ENCODE data around the gene SQOR. TPM values are rescaled to one million over a fixed set of nuclear protein-coding genes. Genes with fewer than 3 reads are reported as not detected.
A peak's percentile ranks its signal among the peaks of the same experiment; 100 is the strongest.

SQOR gene
- total and polyA plus RNA-seq, 2 donors (not counting 1 experiment from before 2014, with no cell fraction given), result 25.6 to 29.1 TPM

DNA sequence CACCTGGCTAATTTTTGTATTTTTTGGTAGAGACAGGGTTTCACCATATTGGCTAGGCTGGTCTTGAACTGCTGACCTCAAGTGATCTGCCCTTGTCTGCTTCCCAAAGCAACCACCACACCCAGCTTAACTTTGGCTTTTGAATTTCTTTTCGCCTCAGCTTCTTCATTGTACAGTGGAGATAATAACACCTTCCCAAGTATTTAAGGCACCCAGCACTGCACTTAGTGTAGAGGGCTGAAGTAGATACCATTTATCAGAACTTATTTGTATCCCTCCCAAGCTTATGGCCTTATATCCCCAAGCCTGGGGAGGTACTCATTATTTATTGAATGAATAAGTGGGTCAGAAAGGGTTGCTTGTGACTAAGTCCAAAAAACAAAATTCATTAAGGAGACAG lies 2.3 kb downstream of the SQOR start:
- peaks cover 0 to 7% of the 10 kb centered on the region in 2 experiments for H3K36me3 ChIP-seq (replicated peaks in 1 of 2; ENCODE audit: control extremely low read depth in 1 of 2, control insufficient read depth in 1 of 2, extremely low read depth in 1 of 2, insufficient read depth in 2 of 2, low read length in 1 of 2)
- ChIA-PET CTCF (interaction anchor here (0.6 to 3.0 kb wide), 6 partner anchors 23 to 300 kb away, joined by 3 to 10 read pairs (median 4); no protein-coding TSS in a partner anchor), POLR2A (interaction anchor here (0.8 to 1.1 kb wide), 2 partner anchors 50 to 439 kb away, joined by 3 read pairs; partner anchors contain the start of gene BLOC1S6)
- H3K27ac ChIP-seq (ENCODE audit: low read length in 2 of 2), result peak overlapping the region; percentile 31 to 75
- Mint-ChIP-seq H3K4me1 (peaks cover 44% of the 10 kb centered on the region), H3K9me3 (ENCODE audit: insufficient read depth) (no peaks in the 10 kb centered on the region), H3K4me3 (peak overlapping the region; percentile 90), H3K27me3 (no peaks in the 10 kb centered on the region), H3K27ac (peak overlapping the region; percentile 90)
- DNase-seq (no peak), ATAC-seq (ENCODE audit: low read depth) (no peak)
- no peaks in the 10 kb centered on the region for H3K9me3 ChIP-seq (ENCODE audit: control extremely low read depth in 1 of 3, control insufficient read depth in 2 of 3, insufficient read depth in 1 of 3, low read length in 2 of 3)
- intact Hi-C loops (cut with micrococcal nuclease), result no loop called here
- peaks cover 25 to 36% of the 10 kb centered on the region in 2 donors for H3K4me1 ChIP-seq (ENCODE audit: control insufficient read depth in 2 of 2, insufficient read depth in 2 of 2, low read length in 2 of 2)
- TF ChIP-seq EZH2 (IDR thresholded peaks at IDR 0.05; ENCODE audit: borderline replicate concordance, insufficient read depth, low read depth, low read length, poor library complexity, severe bottlenecking) (no peak), CTCF (IDR thresholded peaks at IDR 0.05) (no peak)
- WGBS (ENCODE audit: insufficient coverage), result no CpG with 5 or more reads among the region's 1 CpG
- H3K4me3 ChIP-seq (ENCODE audit: control extremely low read depth in 1 of 5, extremely low read depth in 1 of 5, insufficient read depth in 1 of 5, low read depth in 2 of 5, low read length in 4 of 5), result peak overlapping the region; percentile 3 to 68 (median 28)
- H4K20me1 ChIP-seq (ENCODE audit: control insufficient read depth, insufficient read depth, low read length, poor library complexity, severe bottlenecking), result peaks cover 10% of the 10 kb centered on the region
- peak overlapping the region; percentile 90 for H2AFZ ChIP-seq (ENCODE audit: insufficient read depth, low read depth, low read length, poor library complexity, severe bottlenecking)
- peak overlapping the region; percentile 85 for H3K4me2 ChIP-seq (replicated peaks; ENCODE audit: low read depth, low read length, poor library complexity, severe bottlenecking)
- peak overlapping the region; percentile 63 for H3K9ac ChIP-seq (ENCODE audit: low read length)
- no peaks in the 10 kb centered on the region for H3K27me3 ChIP-seq (replicated peaks in 1 of 4; ENCODE audit: control extremely low read depth in 1 of 4, control insufficient read depth in 3 of 4, insufficient read depth in 4 of 4, low read length in 3 of 4)
- H3K79me2 ChIP-seq (ENCODE audit: control insufficient read depth, insufficient read depth, low read length), result peaks cover 55% of the 10 kb centered on the region

DNA sequence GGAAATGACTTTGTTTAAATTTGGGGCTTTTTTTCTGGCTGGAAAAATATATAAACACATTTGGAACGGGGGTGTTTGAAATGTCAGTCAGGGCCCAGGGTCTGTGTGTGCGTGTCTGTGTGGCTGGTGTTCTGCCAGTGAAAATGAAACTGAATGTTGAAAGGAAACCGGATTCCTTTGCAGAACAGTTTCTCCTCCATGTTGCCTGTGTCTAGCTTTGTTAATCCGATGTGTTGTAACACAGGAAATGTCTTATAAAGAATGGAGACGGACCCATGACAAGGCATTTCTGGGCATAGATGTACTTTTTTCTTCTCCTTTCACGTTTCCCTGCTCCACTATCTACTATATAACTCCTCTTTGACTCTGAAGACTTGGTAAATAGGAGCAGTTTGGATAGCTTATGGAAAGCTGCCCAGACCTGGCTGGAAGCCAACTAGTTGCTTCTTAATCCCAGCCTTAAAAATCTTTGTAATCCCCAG lies 2.8 kb downstream of the SQOR start:
- H3K9me3 ChIP-seq (ENCODE audit: control extremely low read depth in 1 of 3, control insufficient read depth in 2 of 3, insufficient read depth in 1 of 3, low read length in 2 of 3), result no peaks in the 10 kb centered on the region
- peak overlapping the region; percentile 19 to 68 (median 28) for H3K4me3 ChIP-seq (ENCODE audit: control extremely low read depth in 1 of 5, extremely low read depth in 1 of 5, insufficient read depth in 1 of 5, low read depth in 2 of 5, low read length in 4 of 5)
- Mint-ChIP-seq H3K27ac (peak overlapping the region; percentile 90), H3K4me1 (peaks cover 48% of the 10 kb centered on the region), H3K9me3 (ENCODE audit: insufficient read depth) (no peaks in the 10 kb centered on the region), H3K27me3 (no peaks in the 10 kb centered on the region), H3K4me3 (peak overlapping the region; percentile 90)
- ChIA-PET CTCF (interaction anchor here (0.6 to 3.0 kb wide), 5 partner anchors 24 to 301 kb away, joined by 3 to 10 read pairs (median 4); no protein-coding TSS in a partner anchor), POLR2A (interaction anchor here (0.8 to 1.1 kb wide), 3 partner anchors 50 to 1828 kb away, joined by 3 to 4 read pairs (median 3); partner anchors contain the start of gene BLOC1S6)
- intact Hi-C loops (cut with micrococcal nuclease), result no loop called here
- H4K20me1 ChIP-seq (ENCODE audit: control insufficient read depth, insufficient read depth, low read length, poor library complexity, severe bottlenecking), result peaks cover 13% of the 10 kb centered on the region
- peak; percentile 36 for ATAC-seq (ENCODE audit: low read depth)
- peak overlapping the region; percentile 63 for H3K9ac ChIP-seq (ENCODE audit: low read length)
- peaks cover 3 to 7% of the 10 kb centered on the region in 2 experiments for H3K36me3 ChIP-seq (replicated peaks in 1 of 2; ENCODE audit: control extremely low read depth in 1 of 2, control insufficient read depth in 1 of 2, extremely low read depth in 1 of 2, insufficient read depth in 2 of 2, low read length in 1 of 2)
- no peaks in the 10 kb centered on the region for H3K27me3 ChIP-seq (replicated peaks in 1 of 4; ENCODE audit: control extremely low read depth in 1 of 4, control insufficient read depth in 3 of 4, insufficient read depth in 4 of 4, low read length in 3 of 4)
- peak overlapping the region; percentile 31 to 75 for H3K27ac ChIP-seq (ENCODE audit: low read length in 2 of 2)
- WGBS (ENCODE audit: insufficient coverage), result 0% methylated on average over 1 of the region's 6 CpGs
- TF ChIP-seq EZH2 (IDR thresholded peaks at IDR 0.05; ENCODE audit: borderline replicate concordance, insufficient read depth, low read depth, low read length, poor library complexity, severe bottlenecking) (no peak), CTCF (IDR thresholded peaks at IDR 0.05) (no peak)
- H3K4me2 ChIP-seq (replicated peaks; ENCODE audit: low read depth, low read length, poor library complexity, severe bottlenecking), result peak overlapping the region; percentile 85
- peaks cover 28 to 39% of the 10 kb centered on the region in 2 donors for H3K4me1 ChIP-seq (ENCODE audit: control insufficient read depth in 2 of 2, insufficient read depth in 2 of 2, low read length in 2 of 2)
- peaks cover 59% of the 10 kb centered on the region for H3K79me2 ChIP-seq (ENCODE audit: control insufficient read depth, insufficient read depth, low read length)
- peak; percentile 74 for DNase-seq
- H2AFZ ChIP-seq (ENCODE audit: insufficient read depth, low read depth, low read length, poor library complexity, severe bottlenecking), result peak overlapping the region; percentile 90
